Measurements from ENCODE around the gene SEC24D. TPM values are rescaled to one million over a fixed set of nuclear protein-coding genes. Genes with fewer than 3 reads are reported as not detected.

The SEC24D gene
- total RNA-seq, 1 experiment from 2014 or later, result 61.5 TPM

DNA sequence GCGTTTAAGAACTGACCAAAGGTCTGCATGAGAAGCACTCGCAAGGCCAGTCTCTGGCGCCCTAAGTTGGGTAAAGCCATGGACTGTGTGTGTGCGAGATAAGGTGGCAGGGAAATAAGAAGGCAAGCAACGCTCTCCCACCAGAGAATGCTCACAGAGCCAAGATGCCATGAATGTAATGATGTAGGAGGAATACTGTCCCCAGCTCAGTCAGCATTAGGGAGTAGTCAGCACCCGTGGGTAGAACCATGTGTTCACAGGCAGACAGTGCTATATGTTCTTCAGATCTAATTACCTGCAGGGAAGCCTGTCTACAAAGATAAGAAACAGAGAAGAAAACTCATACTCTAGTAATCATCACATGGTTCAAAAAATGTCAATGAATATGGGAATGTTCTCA, 68.8 kb downstream of the SEC24D start:
- Mint-ChIP-seq H3K4me3 (no peak overlapping the region), H3K9me3 (no peaks in the 10 kb centered on the region), H3K36me3 (ENCODE audit: insufficient read depth in 1 of 3, low read depth in 3 of 3) (peaks cover 13 to 40% (median 20%) of the 10 kb centered on the region in 3 experiments; a peak in 6 of 7 replicates), H3K27me3 (ENCODE audit: low read depth) (no peaks in the 10 kb centered on the region), H3K27ac (peak overlapping the region in 1 of 3 experiments; percentile 34; a peak in 1 of 7 replicates), H3K4me1 (no peaks in the 10 kb centered on the region)
- Histone ChIP-seq H4K20me1 (ENCODE audit: control insufficient read depth, insufficient read depth, insufficient read length) (no peaks in the 10 kb centered on the region), H2AK5ac (ENCODE audit: insufficient read length, low read length) (no peak overlapping the region), H4K91ac (ENCODE audit: insufficient read length, low read depth, low read length) (no peak overlapping the region), H3K27me3 (ENCODE audit: insufficient read depth, low read length) (no peaks in the 10 kb centered on the region), H3K79me1 (ENCODE audit: insufficient read depth, low read depth, low read length, poor library complexity, severe bottlenecking) (no peaks in the 10 kb centered on the region), H3K56ac (ENCODE audit: insufficient read length, low read depth, low read length) (no peak overlapping the region), H2BK5ac (ENCODE audit: insufficient read length, low read length) (no peak overlapping the region), H2AFZ (ENCODE audit: low read length) (no peak overlapping the region), H4K5ac (ENCODE audit: insufficient read length, low read depth, low read length) (no peak overlapping the region), H3K4me2 (ENCODE audit: insufficient read depth, insufficient read length, low read length) (no peak overlapping the region), H3K23me2 (ENCODE audit: insufficient read length, low read depth, low read length, poor library complexity, severe bottlenecking) (no peaks in the 10 kb centered on the region), H3K9me3 (ENCODE audit: control insufficient read depth, low read depth, low read length) (no peaks in the 10 kb centered on the region), H3K14ac (ENCODE audit: insufficient read depth, low read length) (no peak overlapping the region), H4K8ac (replicated peaks; ENCODE audit: insufficient read length, low read depth, low read length) (no peak overlapping the region), H3K27ac (ENCODE audit: insufficient read length, low read depth, low read length) (no peak overlapping the region), H2BK20ac (ENCODE audit: low read depth, low read length, poor library complexity, severe bottlenecking) (no peak overlapping the region), H3K4ac (ENCODE audit: low read depth, low read length) (no peak overlapping the region), H3T11ph (ENCODE audit: low read length) (no peak overlapping the region), H3K18ac (ENCODE audit: insufficient read length, low read depth, low read length) (no peak overlapping the region), H2BK12ac (ENCODE audit: insufficient read length, low read depth, low read length) (no peak overlapping the region), H2BK120ac (ENCODE audit: low read depth, low read length, poor library complexity, severe bottlenecking) (no peak overlapping the region), H3K79me2 (ENCODE audit: insufficient read depth, low read length) (no peaks in the 10 kb centered on the region; the same call in 1 of the 2 replicates), H3K23ac (ENCODE audit: insufficient read length, low read depth, low read length) (no peak overlapping the region), H3K9ac (ENCODE audit: extremely low read depth, insufficient read length, low read length) (no peak overlapping the region), H2BK15ac (ENCODE audit: low read depth, low read length) (no peak overlapping the region), H3K4me1 (ENCODE audit: insufficient read depth, low read length) (no peaks in the 10 kb centered on the region)
- no CpG with 5 or more reads among the region's 6 CpGs for WGBS (ENCODE audit: extremely low coverage, insufficient read length, low lambda C conversion rate)
- no peak for DNase-seq
- TF ChIP-seq, protein P1, sequence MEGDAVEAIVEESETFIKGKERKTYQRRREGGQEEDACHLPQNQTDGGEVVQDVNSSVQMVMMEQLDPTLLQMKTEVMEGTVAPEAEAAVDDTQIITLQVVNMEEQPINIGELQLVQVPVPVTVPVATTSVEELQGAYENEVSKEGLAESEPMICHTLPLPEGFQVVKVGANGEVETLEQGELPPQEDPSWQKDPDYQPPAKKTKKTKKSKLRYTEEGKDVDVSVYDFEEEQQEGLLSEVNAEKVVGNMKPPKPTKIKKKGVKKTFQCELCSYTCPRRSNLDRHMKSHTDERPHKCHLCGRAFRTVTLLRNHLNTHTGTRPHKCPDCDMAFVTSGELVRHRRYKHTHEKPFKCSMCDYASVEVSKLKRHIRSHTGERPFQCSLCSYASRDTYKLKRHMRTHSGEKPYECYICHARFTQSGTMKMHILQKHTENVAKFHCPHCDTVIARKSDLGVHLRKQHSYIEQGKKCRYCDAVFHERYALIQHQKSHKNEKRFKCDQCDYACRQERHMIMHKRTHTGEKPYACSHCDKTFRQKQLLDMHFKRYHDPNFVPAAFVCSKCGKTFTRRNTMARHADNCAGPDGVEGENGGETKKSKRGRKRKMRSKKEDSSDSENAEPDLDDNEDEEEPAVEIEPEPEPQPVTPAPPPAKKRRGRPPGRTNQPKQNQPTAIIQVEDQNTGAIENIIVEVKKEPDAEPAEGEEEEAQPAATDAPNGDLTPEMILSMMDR (conservative IDR thresholded peaks at IDR 0.05), result no peak
